ENCODE results near the gene CPA2. TPM values are rescaled to one million over a fixed set of nuclear protein-coding genes. Genes with fewer than 3 reads are reported as not detected.

The CPA2 gene
- polyA plus RNA-seq, 1 of the 3 experiments (the other 2 are of a cell fraction): 0.03 TPM

DNA sequence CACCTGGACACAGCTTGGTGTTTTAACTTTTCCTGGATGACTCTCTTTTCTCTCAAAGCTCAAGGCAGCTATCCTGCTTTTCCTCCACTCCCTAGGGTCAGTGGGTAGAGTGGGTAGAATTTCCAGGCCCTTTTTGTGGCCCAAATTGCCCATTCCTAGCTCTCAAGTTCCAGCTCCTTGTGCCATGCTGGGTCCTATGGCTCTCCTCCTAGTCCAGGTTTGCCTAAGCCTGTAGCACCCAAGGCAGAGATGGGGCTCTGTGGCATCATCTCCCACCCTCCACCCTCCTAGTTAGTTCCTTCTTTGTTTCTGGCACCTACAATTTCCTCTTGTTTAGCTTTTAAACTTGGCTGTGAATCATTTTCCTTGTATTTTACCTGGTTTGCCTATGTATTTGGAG is 36.0 kb downstream of the CPA2 start:
- no peaks in the 10 kb centered on the region for H3K9me3 ChIP-seq
- no peak overlapping the region for H2AFZ ChIP-seq (ENCODE audit: low read depth)
- no peaks in the 10 kb centered on the region for H4K20me1 ChIP-seq (ENCODE audit: insufficient read depth)
- no peak overlapping the region for H3K9ac ChIP-seq
- no peak overlapping the region for H3K4me2 ChIP-seq
- peaks cover 4 to 15% of the 10 kb centered on the region in 2 experiments for H3K36me3 ChIP-seq (replicated peaks in 1 of 2; ENCODE audit: control insufficient read depth in 1 of 2, insufficient read depth in 2 of 2, low read length in 1 of 2)
- DNase-seq: no peak
- CTCF ChIA-PET: interaction anchor here (1.3 to 1.7 kb wide), 3 partner anchors 9 to 456 kb away, joined by 4 to 5 read pairs (median 5); no protein-coding TSS in a partner anchor
- no peaks in the 10 kb centered on the region for H3K9me2 ChIP-seq
- no peak for TF ChIP-seq FOXJ3 (CRISPR knock-in tag; IDR thresholded peaks at IDR 0.05)
- TF ChIP-seq POLR2AphosphoS5 (IDR thresholded peaks at IDR 0.05; ENCODE audit: low read depth, low read length): no peak
- TF ChIP-seq TEAD4 (IDR thresholded peaks at IDR 0.05; ENCODE audit: borderline replicate concordance, insufficient read depth): no peak
- no peak for TF ChIP-seq NRF1 (IDR thresholded peaks at IDR 0.05; ENCODE audit: low read depth, low read length)
- TF ChIP-seq RXRA (IDR thresholded peaks at IDR 0.05; ENCODE audit: borderline replicate concordance, low read depth): no peak
- TF ChIP-seq MXI1 (IDR thresholded peaks at IDR 0.05; ENCODE audit: low read depth, low read length): no peak
- TF ChIP-seq GABPA (IDR thresholded peaks at IDR 0.05; ENCODE audit: low read depth): no peak
- H3K4me1 ChIP-seq (ENCODE audit: control insufficient read depth in 1 of 2, insufficient read depth in 2 of 2, low read depth in 1 of 2, low read length in 1 of 2): peaks cover 0 to 12% of the 10 kb centered on the region in 2 experiments; a peak in 1 of 4 replicates
- no peak overlapping the region for H3K27ac ChIP-seq (ENCODE audit: low read depth in 2 of 2, low read length in 1 of 2)
- no peaks in the 10 kb centered on the region for H3K79me2 ChIP-seq (ENCODE audit: insufficient read depth)
- H3F3A ChIP-seq (replicated peaks; ENCODE audit: insufficient read depth): no peaks in the 10 kb centered on the region
- POLR2A ChIA-PET: no interaction called here
- no peaks in the 10 kb centered on the region for H3K27me3 ChIP-seq (ENCODE audit: insufficient read depth)
- H3K4me3 ChIP-seq (ENCODE audit: low read depth in 2 of 2, low read length in 1 of 2): no peak overlapping the region

DNA sequence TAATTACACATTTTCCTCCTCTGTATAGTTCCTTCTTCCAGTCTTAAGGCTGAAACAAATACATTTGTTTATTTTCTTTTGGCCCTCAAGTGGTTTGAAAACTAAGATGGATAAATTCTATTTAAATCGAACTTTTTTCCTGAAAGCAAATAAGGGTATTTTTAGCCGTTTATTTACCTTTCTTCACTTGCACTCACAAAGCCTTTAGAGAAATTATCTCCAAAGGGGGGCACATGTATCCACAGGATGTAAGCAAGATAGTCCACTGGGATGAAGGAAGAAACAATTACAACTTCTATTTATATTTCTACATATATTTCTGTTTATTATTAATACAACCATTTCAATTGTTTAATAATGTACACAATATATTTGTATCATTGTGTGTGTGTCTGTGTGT is 36.5 kb downstream of the CPA2 start:
- Histone ChIP-seq H3K79me2 (ENCODE audit: insufficient read depth) (no peaks in the 10 kb centered on the region), H3K4me2 (no peak overlapping the region), H3K4me1 (ENCODE audit: control insufficient read depth in 1 of 2, insufficient read depth in 2 of 2, low read depth in 1 of 2, low read length in 1 of 2) (peaks cover 0 to 10% of the 10 kb centered on the region in 2 experiments; a peak in 1 of 4 replicates), H3K36me3 (replicated peaks in 1 of 2; ENCODE audit: control insufficient read depth in 1 of 2, insufficient read depth in 2 of 2, low read length in 1 of 2) (peaks cover 4 to 15% of the 10 kb centered on the region in 2 experiments), H3K27me3 (ENCODE audit: insufficient read depth) (no peaks in the 10 kb centered on the region), H2AFZ (ENCODE audit: low read depth) (no peak overlapping the region), H3K27ac (ENCODE audit: low read depth in 2 of 2, low read length in 1 of 2) (no peak overlapping the region), H4K20me1 (ENCODE audit: insufficient read depth) (no peaks in the 10 kb centered on the region), H3K4me3 (ENCODE audit: low read depth in 2 of 2, low read length in 1 of 2) (no peak overlapping the region), H3K9ac (no peak overlapping the region), H3K9me2 (no peaks in the 10 kb centered on the region), H3K9me3 (no peaks in the 10 kb centered on the region), H3F3A (replicated peaks; ENCODE audit: insufficient read depth) (no peaks in the 10 kb centered on the region)
- ChIA-PET CTCF (interaction anchor here (1.3 to 1.7 kb wide), 2 partner anchors 9 to 40 kb away, joined by 4 to 5 read pairs; no protein-coding TSS in a partner anchor), POLR2A (no interaction called here)
- 80% methylated on average over 2 of the region's 2 CpGs for WGBS (ENCODE audit: low lambda C conversion rate)
- DNase-seq: no peak
- TF ChIP-seq USF2 (IDR thresholded peaks at IDR 0.05; ENCODE audit: borderline replicate concordance, low read depth, low read length) (no peak), REST (IDR thresholded peaks at IDR 0.05; ENCODE audit: low read depth, low read length) (no peak), POLR2AphosphoS5 (IDR thresholded peaks at IDR 0.05; ENCODE audit: low read depth, low read length) (no peak), TEAD4 (IDR thresholded peaks at IDR 0.05; ENCODE audit: borderline replicate concordance, insufficient read depth) (no peak), SMC3 (IDR thresholded peaks at IDR 0.05; ENCODE audit: low read depth, low read length) (no peak), YY1 (IDR thresholded peaks at IDR 0.05; ENCODE audit: low read depth) (no peak), MAX (IDR thresholded peaks at IDR 0.05; ENCODE audit: low read depth) (no peak), RXRA (IDR thresholded peaks at IDR 0.05; ENCODE audit: borderline replicate concordance, low read depth) (no peak), ELF1 (IDR thresholded peaks at IDR 0.05) (no peak), NFIC (IDR thresholded peaks at IDR 0.05; ENCODE audit: borderline replicate concordance) (no peak), FOSL2 (IDR thresholded peaks at IDR 0.05; ENCODE audit: borderline replicate concordance, low read depth) (no peak)
- TF ChIP-seq, protein P1, sequence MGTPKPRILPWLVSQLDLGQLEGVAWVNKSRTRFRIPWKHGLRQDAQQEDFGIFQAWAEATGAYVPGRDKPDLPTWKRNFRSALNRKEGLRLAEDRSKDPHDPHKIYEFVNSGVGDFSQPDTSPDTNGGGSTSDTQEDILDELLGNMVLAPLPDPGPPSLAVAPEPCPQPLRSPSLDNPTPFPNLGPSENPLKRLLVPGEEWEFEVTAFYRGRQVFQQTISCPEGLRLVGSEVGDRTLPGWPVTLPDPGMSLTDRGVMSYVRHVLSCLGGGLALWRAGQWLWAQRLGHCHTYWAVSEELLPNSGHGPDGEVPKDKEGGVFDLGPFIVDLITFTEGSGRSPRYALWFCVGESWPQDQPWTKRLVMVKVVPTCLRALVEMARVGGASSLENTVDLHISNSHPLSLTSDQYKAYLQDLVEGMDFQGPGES (IDR thresholded peaks at IDR 0.05; ENCODE audit: low read depth, low read length): no peak
- TF ChIP-seq, protein P2, sequence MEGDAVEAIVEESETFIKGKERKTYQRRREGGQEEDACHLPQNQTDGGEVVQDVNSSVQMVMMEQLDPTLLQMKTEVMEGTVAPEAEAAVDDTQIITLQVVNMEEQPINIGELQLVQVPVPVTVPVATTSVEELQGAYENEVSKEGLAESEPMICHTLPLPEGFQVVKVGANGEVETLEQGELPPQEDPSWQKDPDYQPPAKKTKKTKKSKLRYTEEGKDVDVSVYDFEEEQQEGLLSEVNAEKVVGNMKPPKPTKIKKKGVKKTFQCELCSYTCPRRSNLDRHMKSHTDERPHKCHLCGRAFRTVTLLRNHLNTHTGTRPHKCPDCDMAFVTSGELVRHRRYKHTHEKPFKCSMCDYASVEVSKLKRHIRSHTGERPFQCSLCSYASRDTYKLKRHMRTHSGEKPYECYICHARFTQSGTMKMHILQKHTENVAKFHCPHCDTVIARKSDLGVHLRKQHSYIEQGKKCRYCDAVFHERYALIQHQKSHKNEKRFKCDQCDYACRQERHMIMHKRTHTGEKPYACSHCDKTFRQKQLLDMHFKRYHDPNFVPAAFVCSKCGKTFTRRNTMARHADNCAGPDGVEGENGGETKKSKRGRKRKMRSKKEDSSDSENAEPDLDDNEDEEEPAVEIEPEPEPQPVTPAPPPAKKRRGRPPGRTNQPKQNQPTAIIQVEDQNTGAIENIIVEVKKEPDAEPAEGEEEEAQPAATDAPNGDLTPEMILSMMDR (IDR thresholded peaks at IDR 0.05): no peak
- TF ChIP-seq, protein P3, sequence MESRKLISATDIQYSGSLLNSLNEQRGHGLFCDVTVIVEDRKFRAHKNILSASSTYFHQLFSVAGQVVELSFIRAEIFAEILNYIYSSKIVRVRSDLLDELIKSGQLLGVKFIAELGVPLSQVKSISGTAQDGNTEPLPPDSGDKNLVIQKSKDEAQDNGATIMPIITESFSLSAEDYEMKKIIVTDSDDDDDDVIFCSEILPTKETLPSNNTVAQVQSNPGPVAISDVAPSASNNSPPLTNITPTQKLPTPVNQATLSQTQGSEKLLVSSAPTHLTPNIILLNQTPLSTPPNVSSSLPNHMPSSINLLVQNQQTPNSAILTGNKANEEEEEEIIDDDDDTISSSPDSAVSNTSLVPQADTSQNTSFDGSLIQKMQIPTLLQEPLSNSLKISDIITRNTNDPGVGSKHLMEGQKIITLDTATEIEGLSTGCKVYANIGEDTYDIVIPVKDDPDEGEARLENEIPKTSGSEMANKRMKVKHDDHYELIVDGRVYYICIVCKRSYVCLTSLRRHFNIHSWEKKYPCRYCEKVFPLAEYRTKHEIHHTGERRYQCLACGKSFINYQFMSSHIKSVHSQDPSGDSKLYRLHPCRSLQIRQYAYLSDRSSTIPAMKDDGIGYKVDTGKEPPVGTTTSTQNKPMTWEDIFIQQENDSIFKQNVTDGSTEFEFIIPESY (IDR thresholded peaks at IDR 0.05; ENCODE audit: borderline replicate concordance, low read depth): no peak
